Measurements from ENCODE around the gene TBCK. TPM values are rescaled to one million over a fixed set of nuclear protein-coding genes. Genes with fewer than 3 reads are reported as not detected.
"Not testable (repeated sequence)": the region's sequence is repeated elsewhere in the genome, so short reads cannot be mapped to it uniquely, and the experiment has no call there.

Gene TBCK
- total RNA-seq, 1 donor from 2014 or later = 12.0 TPM

- TF ChIP-seq, protein P1, sequence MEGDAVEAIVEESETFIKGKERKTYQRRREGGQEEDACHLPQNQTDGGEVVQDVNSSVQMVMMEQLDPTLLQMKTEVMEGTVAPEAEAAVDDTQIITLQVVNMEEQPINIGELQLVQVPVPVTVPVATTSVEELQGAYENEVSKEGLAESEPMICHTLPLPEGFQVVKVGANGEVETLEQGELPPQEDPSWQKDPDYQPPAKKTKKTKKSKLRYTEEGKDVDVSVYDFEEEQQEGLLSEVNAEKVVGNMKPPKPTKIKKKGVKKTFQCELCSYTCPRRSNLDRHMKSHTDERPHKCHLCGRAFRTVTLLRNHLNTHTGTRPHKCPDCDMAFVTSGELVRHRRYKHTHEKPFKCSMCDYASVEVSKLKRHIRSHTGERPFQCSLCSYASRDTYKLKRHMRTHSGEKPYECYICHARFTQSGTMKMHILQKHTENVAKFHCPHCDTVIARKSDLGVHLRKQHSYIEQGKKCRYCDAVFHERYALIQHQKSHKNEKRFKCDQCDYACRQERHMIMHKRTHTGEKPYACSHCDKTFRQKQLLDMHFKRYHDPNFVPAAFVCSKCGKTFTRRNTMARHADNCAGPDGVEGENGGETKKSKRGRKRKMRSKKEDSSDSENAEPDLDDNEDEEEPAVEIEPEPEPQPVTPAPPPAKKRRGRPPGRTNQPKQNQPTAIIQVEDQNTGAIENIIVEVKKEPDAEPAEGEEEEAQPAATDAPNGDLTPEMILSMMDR (IDR thresholded peaks at IDR 0.05; ENCODE audit: insufficient read depth, low read length, poor library complexity, severe bottlenecking) = no peak
- Histone ChIP-seq H3K4me3 (ENCODE audit: low read depth, low read length) (no peak overlapping the region), H3K36me3 (ENCODE audit: control insufficient read depth, insufficient read depth, low read length) (no peaks in the 10 kb centered on the region), H3K27me3 (ENCODE audit: control insufficient read depth, insufficient read depth, low read length) (no peaks in the 10 kb centered on the region)
- no peak for DNase-seq (ENCODE audit: low read depth)
Measured at GRCh38 chr4:106334741-106335470, 18.9 kb upstream of the TBCK start.

- no peak for DNase-seq (ENCODE audit: low read depth)
- TF ChIP-seq, protein P1 (IDR thresholded peaks at IDR 0.05; ENCODE audit: insufficient read depth, low read length, poor library complexity, severe bottlenecking) = no peak
- no peaks in the 10 kb centered on the region for H3K27me3 ChIP-seq (ENCODE audit: control insufficient read depth, insufficient read depth, low read length)
- H3K36me3 ChIP-seq (ENCODE audit: control insufficient read depth, insufficient read depth, low read length) = no peaks in the 10 kb centered on the region
- H3K4me3 ChIP-seq (ENCODE audit: low read depth, low read length) = no peak overlapping the region
Measured at GRCh38 chr4:106333186-106333585, 17.2 kb upstream of the TBCK start.

- H3K27me3 ChIP-seq (ENCODE audit: control insufficient read depth, insufficient read depth, low read length) = no peaks in the 10 kb centered on the region
- H3K4me3 ChIP-seq (ENCODE audit: low read depth, low read length) = no peak overlapping the region
- no peak for DNase-seq (ENCODE audit: low read depth)
- TF ChIP-seq, protein P1 (IDR thresholded peaks at IDR 0.05; ENCODE audit: insufficient read depth, low read length, poor library complexity, severe bottlenecking) = peak; percentile 70
- H3K36me3 ChIP-seq (ENCODE audit: control insufficient read depth, insufficient read depth, low read length) = no peaks in the 10 kb centered on the region
Measured at GRCh38 chr4:106329041-106329618, 13.1 kb upstream of the TBCK start.

DNA sequence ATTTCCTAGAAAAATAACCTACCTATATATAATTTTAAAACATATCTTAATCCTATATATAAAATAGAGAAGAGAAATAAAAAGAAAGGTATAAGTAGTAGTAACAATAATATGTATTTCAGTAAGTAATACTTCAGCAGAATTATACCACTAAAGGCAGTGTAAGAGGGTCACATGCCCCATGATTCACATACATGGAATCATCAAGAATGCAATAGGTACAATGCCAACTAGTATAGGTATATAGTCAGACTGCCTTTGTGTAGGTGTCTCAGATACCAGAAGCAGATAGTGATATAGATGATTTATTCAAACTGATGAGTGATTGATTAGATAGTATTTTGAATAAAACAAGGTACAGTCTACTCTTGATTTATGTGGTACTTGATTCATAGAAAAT lies 9.8 kb upstream of the TBCK start:
- H3K36me3 ChIP-seq (ENCODE audit: control insufficient read depth, insufficient read depth, low read length) = no peaks in the 10 kb centered on the region
- no peak for DNase-seq (ENCODE audit: low read depth)
- TF ChIP-seq, protein P1 (IDR thresholded peaks at IDR 0.05; ENCODE audit: insufficient read depth, low read length, poor library complexity, severe bottlenecking) = no peak
- H3K27me3 ChIP-seq (ENCODE audit: control insufficient read depth, insufficient read depth, low read length) = no peaks in the 10 kb centered on the region
- no peak overlapping the region for H3K4me3 ChIP-seq (ENCODE audit: low read depth, low read length)

GRCh38 chr4:106323119-106323518 lies 7.1 kb upstream of the TBCK start:
- no peak for DNase-seq (ENCODE audit: low read depth)
- H3K4me3 ChIP-seq (ENCODE audit: low read depth, low read length) = no peak overlapping the region
- no peaks in the 10 kb centered on the region for H3K36me3 ChIP-seq (ENCODE audit: control insufficient read depth, insufficient read depth, low read length)
- no peaks in the 10 kb centered on the region for H3K27me3 ChIP-seq (ENCODE audit: control insufficient read depth, insufficient read depth, low read length)
- TF ChIP-seq, protein P1 (IDR thresholded peaks at IDR 0.05; ENCODE audit: insufficient read depth, low read length, poor library complexity, severe bottlenecking) = no peak

- H3K4me3 ChIP-seq (ENCODE audit: low read depth, low read length); H3K36me3 ChIP-seq (ENCODE audit: control insufficient read depth, insufficient read depth, low read length); H3K27me3 ChIP-seq (ENCODE audit: control insufficient read depth, insufficient read depth, low read length); DNase-seq (ENCODE audit: low read depth): not testable (repeated sequence)
Measured at GRCh38 chr4:106321814-106322213, 5.8 kb upstream of the TBCK start.

GRCh38 chr4:106321168-106321567 lies 5.2 kb upstream of the TBCK start:
- H3K4me3 ChIP-seq (ENCODE audit: low read depth, low read length); H3K27me3 ChIP-seq (ENCODE audit: control insufficient read depth, insufficient read depth, low read length); H3K36me3 ChIP-seq (ENCODE audit: control insufficient read depth, insufficient read depth, low read length); DNase-seq (ENCODE audit: low read depth): not testable (repeated sequence)

All from kidney epithelial cell (primary cell).